Activated naive CD4-positive, alpha-beta T cell treated with anti-CD3 and anti-CD28 coated beads for 36 hours (primary cell): ENCODE measurements around the gene ANKRD66. TPM values are rescaled to one million over a fixed set of nuclear protein-coding genes. Genes with fewer than 3 reads are reported as not detected.
A peak's percentile ranks its signal among the peaks of the same experiment; 100 is the strongest.

Experiments
- CTCF ChIA-PET: fragments of 350-600 bp; sonication (Branson Sonifier 250); formaldehyde crosslinking; loops from one replicate; lab custom pipeline; 2021; ENCODE audit warnings: antibody characterized with exemption; lab: Charles Lee
- DNase-seq: peaks from one replicate; pipeline ENCODE4 v3.0.0-alpha.2; 2020
- H3K27ac Mint-ChIP-seq: one replicate; pipeline ENCODE4 v1.8.0; 2021; ENCODE audit warnings: mild to moderate bottlenecking, mixed read lengths
- H3K27me3 Mint-ChIP-seq: one replicate; pipeline ENCODE4 v1.8.0; 2021; ENCODE audit warnings: low read depth, mixed read lengths
- H3K36me3 Mint-ChIP-seq: one replicate; pipeline ENCODE4 v1.8.0; 2021; ENCODE audit warnings: low read depth, mixed read lengths
- H3K4me1 Mint-ChIP-seq: one replicate; pipeline ENCODE4 v1.8.0; 2021; ENCODE audit warnings: low read depth, mixed read lengths
- H3K4me3 Mint-ChIP-seq: one replicate; pipeline ENCODE4 v1.8.0; 2021; ENCODE audit warnings: mild to moderate bottlenecking, moderate library complexity, mixed read lengths
- H3K9me3 Mint-ChIP-seq: one replicate; pipeline ENCODE4 v1.8.0; 2021; ENCODE audit warnings: mixed read lengths
- intact Hi-C: fragments of 100-400 bp; cut with micrococcal nuclease; formaldehyde crosslinking; loops from one replicate; pipeline ENCODE4 v1.15.1; 2023
- total RNA-seq, 2 experiments: library from RNA; stranded (reverse); gene quantifications; one replicate each; pipeline ENCODE4 v1.2.3, GENCODE V29; 2021

The ANKRD66 gene
- total RNA-seq, 2 experiments from 2014 or later = not detected

GRCh38 chr6:46781478-46782378, 35.0 kb downstream of the ANKRD66 start:
- no peaks in the 10 kb centered on the region for H3K4me1 Mint-ChIP-seq
- H3K36me3 Mint-ChIP-seq = no peaks in the 10 kb centered on the region
- peak; percentile 60 for DNase-seq
- intact Hi-C loops = loop anchor here (1.0 to 10.0 kb wide), 4 partner anchors 77 to 691 kb away; no protein-coding TSS in a partner anchor
- no peak overlapping the region for H3K4me3 Mint-ChIP-seq
- H3K27ac Mint-ChIP-seq = no peak overlapping the region
- peaks cover 10% of the 10 kb centered on the region for H3K27me3 Mint-ChIP-seq
- no peaks in the 10 kb centered on the region for H3K9me3 Mint-ChIP-seq
- CTCF ChIA-PET = no interaction called here

GRCh38 chr6:46784535-46784934, 37.8 kb downstream of the ANKRD66 start:
- Mint-ChIP-seq H3K27me3 (peaks cover 13% of the 10 kb centered on the region), H3K4me3 (no peak overlapping the region), H3K9me3 (no peaks in the 10 kb centered on the region), H3K27ac (no peak overlapping the region), H3K36me3 (no peaks in the 10 kb centered on the region), H3K4me1 (no peaks in the 10 kb centered on the region)
- DNase-seq = no peak
- CTCF ChIA-PET = no interaction called here
- intact Hi-C loops = loop anchor here (10.0 kb wide), 1 partner anchor 160 kb away; no protein-coding TSS in a partner anchor

DNA sequence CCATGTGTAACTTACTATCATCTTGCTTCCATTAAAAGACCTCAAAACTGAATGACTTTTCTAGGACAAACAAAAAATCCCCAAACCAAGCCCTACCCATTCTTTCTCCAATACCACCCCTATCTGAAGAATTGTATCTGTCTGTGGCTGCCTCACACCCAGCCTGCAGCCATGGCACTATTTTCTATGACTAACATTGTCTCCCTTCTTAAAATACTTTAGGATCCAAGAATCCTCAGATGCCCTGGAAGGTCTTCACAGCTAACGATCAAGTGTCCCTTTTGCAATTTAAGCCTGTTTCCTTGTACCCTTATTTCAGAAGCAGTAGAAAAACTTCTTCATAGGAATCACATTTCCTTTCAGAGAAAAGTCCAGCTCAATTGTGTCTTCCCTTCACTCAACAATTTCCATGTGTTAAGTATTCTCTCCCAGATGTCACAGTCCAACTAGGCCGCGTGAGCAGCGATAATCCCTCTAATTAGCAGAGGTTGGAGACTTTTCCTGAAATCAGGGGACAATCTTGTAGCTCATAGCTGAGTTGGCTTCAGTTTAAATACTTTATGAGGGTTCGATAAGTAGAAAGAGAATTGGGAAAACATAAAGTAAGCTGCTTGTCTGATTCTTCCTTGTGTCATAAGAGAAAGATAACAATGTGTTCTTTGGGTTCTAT, 41.3 kb downstream of the ANKRD66 start:
- Mint-ChIP-seq H3K4me1 (no peaks in the 10 kb centered on the region), H3K9me3 (no peaks in the 10 kb centered on the region), H3K36me3 (no peaks in the 10 kb centered on the region), H3K27ac (no peak overlapping the region), H3K27me3 (peaks cover 10% of the 10 kb centered on the region), H3K4me3 (no peak overlapping the region)
- CTCF ChIA-PET = no interaction called here
- intact Hi-C loops = loop anchor here (10.0 kb wide), 1 partner anchor 163 kb away; no protein-coding TSS in a partner anchor
- no peak for DNase-seq

DNA sequence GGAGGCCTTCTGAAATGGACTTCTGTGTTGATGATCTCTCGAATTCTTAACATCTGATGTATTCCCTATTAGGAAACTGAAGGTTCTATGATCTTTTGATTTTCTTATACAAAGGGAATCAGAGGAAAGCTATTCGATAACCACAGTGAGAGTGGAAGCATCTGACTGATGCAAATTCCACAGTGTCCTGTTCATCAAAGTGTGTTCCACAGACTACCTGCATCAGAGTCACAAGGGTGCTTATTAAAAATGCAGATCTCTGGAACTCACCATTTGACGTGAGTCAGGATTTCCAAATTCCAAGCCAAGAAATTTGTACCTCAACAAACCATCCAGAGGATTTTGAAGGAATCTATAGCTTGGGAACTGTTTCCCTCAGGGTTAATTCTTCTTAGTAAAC, 42.1 kb downstream of the ANKRD66 start:
- no peak for DNase-seq
- Mint-ChIP-seq H3K4me3 (no peak overlapping the region), H3K27ac (no peak overlapping the region), H3K27me3 (peaks cover 10% of the 10 kb centered on the region), H3K4me1 (no peaks in the 10 kb centered on the region), H3K36me3 (no peaks in the 10 kb centered on the region), H3K9me3 (no peaks in the 10 kb centered on the region)
- intact Hi-C loops = loop anchor here (10.0 kb wide), 1 partner anchor 164 kb away; no protein-coding TSS in a partner anchor
- CTCF ChIA-PET = interaction anchor here (0.6 kb wide), 1 partner anchor 51 kb away, joined by 4 read pairs; no protein-coding TSS in a partner anchor

GRCh38 chr6:46789434-46790354, 43.0 kb downstream of the ANKRD66 start:
- peaks cover 10% of the 10 kb centered on the region for H3K27me3 Mint-ChIP-seq
- H3K27ac Mint-ChIP-seq = no peak overlapping the region
- intact Hi-C loops = loop anchor here (10.0 kb wide), 1 partner anchor 165 kb away; no protein-coding TSS in a partner anchor
- no peaks in the 10 kb centered on the region for H3K4me1 Mint-ChIP-seq
- CTCF ChIA-PET = interaction anchor here (0.6 kb wide), 2 partner anchors 11 to 50 kb away, joined by 3 to 4 read pairs; no protein-coding TSS in a partner anchor
- no peak overlapping the region for H3K4me3 Mint-ChIP-seq
- DNase-seq = no peak
- no peaks in the 10 kb centered on the region for H3K36me3 Mint-ChIP-seq
- H3K9me3 Mint-ChIP-seq = no peaks in the 10 kb centered on the region

DNA sequence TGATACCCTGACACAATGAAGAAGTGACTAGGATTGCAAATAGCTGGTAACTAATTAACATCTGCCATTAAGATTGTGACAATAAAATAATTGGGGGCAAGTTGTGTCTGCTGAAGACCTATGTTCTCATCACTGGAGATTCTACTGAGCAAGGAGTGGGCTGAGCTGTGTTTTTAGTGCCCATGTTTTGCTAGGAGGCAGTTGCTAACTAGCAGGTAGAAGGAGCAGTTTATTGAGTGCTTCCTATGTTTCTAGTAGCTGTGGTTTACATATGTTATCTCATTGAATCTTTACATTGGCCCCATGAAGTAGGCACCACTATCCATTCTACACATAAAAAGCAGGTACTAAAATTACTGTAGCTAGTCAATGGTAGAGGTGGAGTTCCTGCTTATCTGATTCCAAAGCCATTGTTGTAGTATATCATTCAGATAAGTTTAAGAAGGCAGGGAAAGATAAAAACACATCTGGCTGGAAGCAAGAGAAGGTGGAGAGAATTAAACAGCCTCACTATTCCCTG, 43.7 kb downstream of the ANKRD66 start:
- Mint-ChIP-seq H3K4me3 (no peak overlapping the region), H3K9me3 (no peaks in the 10 kb centered on the region), H3K27ac (no peak overlapping the region), H3K4me1 (no peaks in the 10 kb centered on the region), H3K36me3 (no peaks in the 10 kb centered on the region), H3K27me3 (peaks cover 9% of the 10 kb centered on the region)
- intact Hi-C loops = no loop called here
- CTCF ChIA-PET = interaction anchor here (0.6 kb wide), 1 partner anchor 12 kb away, joined by 3 read pairs; no protein-coding TSS in a partner anchor
- no peak for DNase-seq

DNA sequence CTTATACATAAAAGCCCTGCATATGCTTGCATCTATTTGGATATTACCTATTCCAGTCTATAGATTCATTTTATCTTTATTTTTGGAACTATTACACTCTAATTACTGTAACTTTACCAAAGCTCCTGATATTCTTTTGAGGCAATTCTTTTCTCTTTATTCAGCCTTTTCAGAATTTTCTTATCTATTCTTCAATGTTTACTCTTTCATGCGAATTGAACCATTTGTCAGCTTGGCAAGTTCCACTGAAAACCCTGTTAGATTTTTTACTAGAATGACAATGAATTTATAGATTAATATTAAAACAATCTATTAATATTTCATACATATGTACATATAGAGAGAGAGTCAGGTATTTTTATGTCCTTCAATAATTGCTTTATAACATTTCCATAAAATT, 45.9 kb downstream of the ANKRD66 start:
- Mint-ChIP-seq H3K27ac (no peak overlapping the region), H3K4me3 (no peak overlapping the region), H3K27me3 (peaks cover 3% of the 10 kb centered on the region), H3K4me1 (no peaks in the 10 kb centered on the region), H3K9me3 (no peaks in the 10 kb centered on the region), H3K36me3 (no peaks in the 10 kb centered on the region)
- intact Hi-C loops = no loop called here
- no peak for DNase-seq
- CTCF ChIA-PET = no interaction called here

DNA sequence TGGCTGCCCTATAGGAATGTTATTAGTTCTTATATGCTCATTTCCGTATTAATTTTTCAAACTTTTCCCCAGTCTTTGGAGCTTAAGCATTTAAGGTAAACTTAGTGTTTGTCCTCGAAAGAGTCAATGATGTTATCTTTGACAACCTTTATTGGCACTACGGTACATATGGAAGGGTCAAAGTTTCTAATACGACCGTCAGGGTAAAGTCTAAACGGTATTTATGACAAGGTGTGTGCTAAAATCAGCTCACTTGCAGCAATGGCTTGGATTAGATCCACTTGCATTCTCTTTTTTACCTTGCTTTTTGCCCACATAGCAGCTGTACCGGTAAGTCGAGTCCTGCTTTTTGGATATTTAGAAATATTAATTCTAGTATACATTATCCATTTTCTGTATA, 46.4 kb downstream of the ANKRD66 start, which contains the start of gene MEP1A:
MEP1A (plus strand) TSS at position 252 of the 400 bp plus-strand sequence; CDS start at position 262, 10 bp downstream.
- no peak within 1 kb of the TSS for H3K4me3 Mint-ChIP-seq

DNA sequence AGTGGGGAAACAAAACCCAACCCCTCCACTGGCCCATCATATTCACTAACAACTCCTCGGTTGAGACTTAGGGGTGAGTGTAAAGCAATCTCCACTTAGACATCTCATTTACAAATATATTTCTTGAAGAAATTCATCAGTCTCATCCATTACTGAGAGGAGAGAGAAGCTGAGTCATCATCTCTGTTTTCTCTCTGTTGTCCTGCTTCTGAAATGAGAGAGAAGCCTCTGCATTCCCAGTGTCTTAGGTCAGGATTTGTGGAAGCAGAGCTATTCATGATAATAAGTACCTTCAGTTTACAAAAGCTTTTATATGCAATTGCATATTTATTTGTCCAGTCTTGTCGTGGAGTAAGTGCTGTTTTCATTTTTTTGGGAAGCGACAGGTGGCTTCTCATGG, 47.3 kb downstream of the ANKRD66 start:
- no peak for DNase-seq
- CTCF ChIA-PET = no interaction called here
- H3K27ac Mint-ChIP-seq = no peak overlapping the region
- no peaks in the 10 kb centered on the region for H3K4me1 Mint-ChIP-seq
- intact Hi-C loops = no loop called here
- H3K27me3 Mint-ChIP-seq = no peaks in the 10 kb centered on the region
- no peaks in the 10 kb centered on the region for H3K36me3 Mint-ChIP-seq
- no peak overlapping the region for H3K4me3 Mint-ChIP-seq
- no peaks in the 10 kb centered on the region for H3K9me3 Mint-ChIP-seq

More for the DNA sequence above, 46.4 kb downstream of the ANKRD66 start, which contains the start of gene MEP1A:
- Mint-ChIP-seq H3K36me3 (no peaks in the 10 kb centered on the region), H3K4me1 (no peaks in the 10 kb centered on the region), H3K27ac (no peak within 1 kb of the TSS), H3K9me3 (no peaks in the 10 kb centered on the region), H3K27me3 (no peaks in the 10 kb centered on the region)
- CTCF ChIA-PET = no interaction called here
- intact Hi-C loops = no loop called here
- DNase-seq = no peak

DNA sequence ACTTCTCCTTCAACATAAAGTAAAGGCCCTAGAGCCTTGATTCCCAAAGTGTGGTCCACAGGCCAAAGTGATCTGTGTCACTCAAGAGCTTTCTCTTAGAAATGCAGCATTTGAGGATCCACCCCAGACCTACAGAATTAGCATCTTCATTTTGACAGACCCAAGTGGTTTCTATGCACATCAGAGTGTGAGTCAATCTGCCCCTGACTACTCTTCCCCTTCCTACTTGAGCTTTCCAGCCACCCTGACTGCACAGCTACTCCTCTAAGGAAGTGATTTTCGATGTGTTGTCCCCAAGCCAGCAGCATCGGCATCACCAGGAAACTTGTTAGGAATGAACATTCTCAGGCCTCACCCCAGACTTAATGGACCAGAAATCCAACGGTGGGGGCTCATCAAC, 49.1 kb downstream of the ANKRD66 start:
- H3K27me3 Mint-ChIP-seq = peaks cover 2% of the 10 kb centered on the region
- no peaks in the 10 kb centered on the region for H3K9me3 Mint-ChIP-seq
- CTCF ChIA-PET = no interaction called here
- H3K4me3 Mint-ChIP-seq = no peak overlapping the region
- no peak for DNase-seq
- intact Hi-C loops = no loop called here
- H3K36me3 Mint-ChIP-seq = no peaks in the 10 kb centered on the region
- H3K27ac Mint-ChIP-seq = no peak overlapping the region
- H3K4me1 Mint-ChIP-seq = no peaks in the 10 kb centered on the region

GRCh38 chr6:46796848-46797580, 50.3 kb downstream of the ANKRD66 start:
- H3K4me1 Mint-ChIP-seq = no peaks in the 10 kb centered on the region
- H3K27ac Mint-ChIP-seq = no peak overlapping the region
- CTCF ChIA-PET = no interaction called here
- H3K9me3 Mint-ChIP-seq = no peaks in the 10 kb centered on the region
- peaks cover 2% of the 10 kb centered on the region for H3K27me3 Mint-ChIP-seq
- H3K4me3 Mint-ChIP-seq = no peak overlapping the region
- no peak for DNase-seq
- intact Hi-C loops = no loop called here
- H3K36me3 Mint-ChIP-seq = no peaks in the 10 kb centered on the region
